HG03280 (cell line): ENCODE measurements around the gene C3orf38.
"Not testable (repeated sequence)": the region's sequence is repeated elsewhere in the genome, so short reads cannot be mapped to it uniquely, and the experiment has no call there.

ENCODE experiments used
- ATAC-seq: cut with Tn5 transposase; IDR thresholded peaks from one replicate; pipeline ENCODE4 v1.9.1; 2021; ENCODE audit warnings: mild to moderate bottlenecking, moderate library complexity; ENCODE audit not compliant: unreplicated experiment

The C3orf38 gene

GRCh38 chr3:88149509-88150362 is at the start of gene C3orf38:
Gene C3orf38 (plus strand): TSS chr3:88149959. CDS start chr3:88150053, 94 bp downstream.
- peak; percentile 85 for ATAC-seq

DNA sequence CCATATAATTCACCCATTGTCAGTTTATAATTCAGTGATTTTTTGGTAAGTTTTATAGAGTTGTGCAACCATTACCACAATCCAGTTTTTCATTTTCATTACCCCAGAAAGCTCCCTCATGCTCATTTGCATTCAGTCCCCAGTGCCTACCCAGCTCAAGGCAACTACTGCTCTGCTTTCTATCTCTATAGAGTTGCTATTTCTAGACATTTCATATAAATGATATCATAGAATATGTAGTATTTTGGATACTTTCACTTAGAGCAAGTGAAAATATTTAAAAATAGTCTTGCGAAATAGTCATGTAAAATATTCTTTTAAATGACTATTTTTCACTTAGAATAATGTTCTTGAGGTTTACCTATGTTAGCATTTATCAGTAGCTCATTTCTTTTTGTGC is 48.6 kb upstream of the C3orf38 start:
- ATAC-seq = peak; percentile 59

- ATAC-seq = no peak
Measured at GRCh38 chr3:88105325-88105724, 44.4 kb upstream of the C3orf38 start.

- no peak for ATAC-seq
Measured at GRCh38 chr3:88112289-88112688, 37.5 kb upstream of the C3orf38 start.

GRCh38 chr3:88113311-88114162 is 36.2 kb upstream of the C3orf38 start:
- peak; percentile 95 for ATAC-seq

- no peak for ATAC-seq
Measured at GRCh38 chr3:88114878-88115549, 34.7 kb upstream of the C3orf38 start.

DNA sequence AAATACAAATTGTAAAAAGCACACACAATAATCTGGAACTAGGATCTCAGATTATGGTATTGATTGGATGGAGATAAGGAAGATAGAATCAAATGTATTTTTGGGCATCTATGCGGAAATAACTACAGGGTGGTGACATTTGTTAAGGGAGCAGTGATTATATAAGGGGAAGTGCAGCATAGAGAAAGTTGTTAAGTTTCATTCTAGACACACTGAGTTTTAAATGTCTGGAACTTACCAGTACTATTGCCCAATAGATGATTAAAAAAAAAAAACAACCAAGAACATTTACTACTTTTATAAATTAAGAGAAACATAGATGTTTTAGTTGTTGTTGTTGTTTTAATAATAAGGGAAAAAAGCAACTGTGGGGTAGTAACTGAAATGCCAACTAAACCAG is 32.1 kb upstream of the C3orf38 start:
- ATAC-seq = no peak

DNA sequence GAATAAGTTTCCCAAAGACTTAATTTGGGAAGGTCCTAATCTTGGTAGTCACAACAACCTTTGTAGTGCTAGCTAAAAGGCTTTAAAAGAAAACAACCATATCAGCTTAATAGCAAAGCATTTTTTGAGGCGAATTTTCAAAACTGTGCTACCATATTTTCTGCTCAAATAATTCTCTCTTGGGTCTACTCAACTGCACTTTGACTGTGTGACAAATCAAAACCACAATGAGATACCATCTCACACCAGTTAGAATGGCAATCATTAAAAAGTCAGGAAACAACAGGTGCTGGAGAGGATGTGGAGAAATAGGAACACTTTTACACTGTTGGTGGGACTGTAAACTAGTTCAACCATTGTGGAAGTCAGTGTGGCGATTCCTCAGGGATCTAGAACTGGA is 31.2 kb upstream of the C3orf38 start:
- ATAC-seq = not testable (repeated sequence)

- no peak for ATAC-seq
Measured at GRCh38 chr3:88123526-88123925, 26.2 kb upstream of the C3orf38 start.

GRCh38 chr3:88131695-88132094 is 18.1 kb upstream of the C3orf38 start:
- ATAC-seq = no peak

DNA sequence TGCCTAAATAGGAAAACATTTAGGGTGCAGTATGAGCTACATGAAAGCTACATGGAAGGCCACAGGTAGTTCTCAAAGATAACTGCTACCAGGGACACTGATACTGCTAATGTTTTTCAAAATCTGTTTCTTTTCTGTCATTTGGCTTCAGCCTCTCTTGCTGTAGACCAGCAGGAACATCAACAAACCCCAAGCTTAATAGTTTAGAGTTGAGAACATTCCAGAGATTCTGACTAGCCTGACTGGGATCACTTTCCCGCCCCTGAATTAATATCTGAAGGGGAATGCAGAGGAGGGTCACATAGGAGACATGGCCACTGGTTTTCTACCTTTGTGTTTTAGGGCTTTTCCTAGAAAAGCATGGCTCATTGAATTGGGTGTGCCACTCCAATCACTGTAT is 16.9 kb upstream of the C3orf38 start:
- no peak for ATAC-seq

DNA sequence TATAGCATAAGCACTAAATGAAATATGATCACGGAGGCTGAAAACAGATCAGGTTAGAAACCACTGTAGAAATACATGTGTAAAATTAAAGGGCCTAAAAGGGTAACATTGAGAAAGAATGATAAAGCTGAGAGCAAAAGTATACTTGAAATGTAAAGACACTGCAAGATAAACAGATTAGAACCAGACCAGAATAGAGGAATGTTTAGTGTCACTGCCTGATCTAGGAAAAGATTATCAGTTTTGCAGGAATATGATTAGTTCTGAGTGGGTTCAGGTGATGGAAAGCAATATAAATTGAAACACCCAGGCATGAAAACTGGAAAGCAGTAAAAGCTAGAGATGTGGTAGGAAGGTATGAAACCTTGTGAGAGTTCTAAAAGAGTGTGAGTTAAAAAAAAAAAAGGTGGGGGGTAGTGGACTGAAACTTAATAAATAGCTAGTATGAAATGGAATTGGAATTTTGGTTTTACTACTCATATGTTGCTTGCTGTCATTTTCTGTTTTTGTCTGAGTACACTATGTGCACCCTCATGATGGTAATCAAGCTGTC is 16.0 kb upstream of the C3orf38 start:
- no peak for ATAC-seq

DNA sequence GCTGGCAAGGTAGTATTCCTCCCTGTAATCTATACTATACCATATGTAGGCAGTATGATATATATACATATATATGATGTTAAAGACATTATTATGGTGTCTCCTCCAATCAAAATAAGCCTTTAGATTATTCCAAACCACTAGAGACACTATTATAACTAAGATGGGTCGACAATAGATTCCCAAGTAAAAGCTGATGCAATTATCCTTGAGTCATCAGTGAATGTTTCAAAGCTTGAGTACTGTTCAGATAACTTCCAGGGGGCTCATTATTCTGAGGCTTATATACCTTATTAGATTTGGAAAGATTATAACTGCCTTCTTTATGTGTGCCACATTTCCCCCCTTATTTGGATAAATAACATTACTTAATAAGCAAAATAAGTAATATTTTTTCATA is 11.9 kb upstream of the C3orf38 start:
- ATAC-seq = no peak

DNA sequence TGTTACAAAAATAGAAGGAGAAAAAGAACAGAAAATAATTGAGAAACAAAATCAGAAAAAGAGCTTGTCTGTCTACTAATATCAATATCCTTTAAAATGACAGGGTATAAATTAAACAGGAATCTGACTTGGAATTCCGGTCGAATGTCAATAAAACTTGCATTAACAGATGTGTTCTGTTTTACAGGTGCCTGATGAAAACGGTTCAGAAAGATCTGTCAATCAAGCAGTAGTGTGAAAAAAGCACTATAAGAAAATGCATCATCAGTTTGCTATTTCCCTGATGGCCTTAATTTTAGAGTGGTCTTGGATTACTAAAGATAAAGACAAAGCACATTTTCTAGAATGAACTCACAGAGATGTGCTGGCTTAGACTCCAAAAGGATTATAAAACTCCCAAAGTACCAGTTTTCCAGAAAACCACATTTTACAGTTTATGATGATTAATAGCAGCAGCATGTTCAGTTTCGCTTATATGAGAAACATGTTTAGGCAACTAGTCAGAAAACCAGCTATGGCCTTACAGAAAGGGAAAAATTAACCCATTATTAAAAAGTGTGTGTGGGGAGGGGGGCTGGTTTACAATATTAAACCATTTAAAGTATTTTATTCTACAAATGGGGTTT is 8.2 kb upstream of the C3orf38 start:
- ATAC-seq = no peak

DNA sequence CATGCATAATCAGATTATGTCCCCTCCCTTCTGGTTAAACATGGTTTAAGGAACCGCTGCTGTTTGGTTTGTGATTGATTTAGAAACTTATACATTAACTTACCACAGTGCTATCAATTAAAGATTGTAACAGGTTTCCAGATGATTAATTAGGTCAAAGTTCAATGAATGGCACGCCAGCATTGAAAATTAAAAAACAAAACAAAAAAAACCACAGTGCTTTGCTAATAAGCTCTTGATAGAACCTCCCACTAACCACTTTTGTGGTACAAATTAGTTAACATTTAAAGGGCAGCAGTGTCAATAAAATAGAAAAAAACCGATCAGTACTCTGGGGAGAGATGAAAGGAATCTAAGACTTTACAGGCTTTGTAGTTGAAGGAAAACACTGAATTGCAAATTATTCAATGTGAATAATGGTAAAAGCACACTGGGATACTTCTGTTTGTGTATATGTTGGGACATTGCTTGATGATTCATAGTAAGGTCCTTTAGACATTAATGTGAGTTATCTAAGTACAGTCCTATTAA is 7.6 kb upstream of the C3orf38 start:
- ATAC-seq = no peak

DNA sequence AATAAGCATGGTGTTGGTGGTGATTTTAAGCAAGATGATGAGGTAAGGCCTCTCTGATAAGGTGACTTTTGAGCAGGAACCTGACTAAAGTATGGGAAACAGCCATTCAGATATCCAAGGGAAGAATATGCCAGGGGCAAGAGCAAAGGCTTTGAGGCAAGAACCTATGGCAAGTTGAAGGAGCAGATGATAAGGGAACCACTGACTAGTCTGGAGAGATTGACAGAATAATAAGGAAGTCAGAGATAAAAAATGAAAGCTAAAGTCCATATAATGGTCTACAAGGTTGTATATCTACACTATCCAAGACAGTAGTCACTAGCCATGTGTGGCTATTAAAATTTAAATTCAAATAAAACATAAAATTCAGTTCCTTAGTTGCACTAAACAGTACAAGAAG is 2.5 kb upstream of the C3orf38 start:
- ATAC-seq = no peak

GRCh38 chr3:88148651-88149050 is 1.1 kb upstream of the C3orf38 start:
- no peak for ATAC-seq

GRCh38 chr3:88149101-88149508 is 654 bp upstream of the C3orf38 start:
- ATAC-seq = peak; percentile 11

DNA sequence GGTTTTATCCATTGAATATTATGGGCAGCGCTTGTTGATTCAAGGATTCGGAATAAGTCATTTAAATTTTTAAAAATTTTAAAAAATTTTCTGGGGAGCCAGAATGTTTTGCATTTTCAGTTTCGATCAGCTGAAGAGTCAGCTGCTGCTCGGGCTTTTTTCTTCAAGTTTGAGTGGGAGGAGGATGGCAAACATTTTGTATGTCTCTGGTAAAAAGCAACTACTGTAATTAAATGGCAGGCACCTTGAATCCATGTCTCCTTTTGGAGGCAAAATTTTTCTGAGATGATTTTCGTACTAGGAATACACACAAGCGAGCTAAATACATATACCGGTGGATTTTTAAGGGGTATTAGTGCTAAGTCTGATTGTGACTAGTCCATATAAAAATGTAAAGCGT is 612 bp downstream of the C3orf38 start:
- ATAC-seq = peak; percentile 30

DNA sequence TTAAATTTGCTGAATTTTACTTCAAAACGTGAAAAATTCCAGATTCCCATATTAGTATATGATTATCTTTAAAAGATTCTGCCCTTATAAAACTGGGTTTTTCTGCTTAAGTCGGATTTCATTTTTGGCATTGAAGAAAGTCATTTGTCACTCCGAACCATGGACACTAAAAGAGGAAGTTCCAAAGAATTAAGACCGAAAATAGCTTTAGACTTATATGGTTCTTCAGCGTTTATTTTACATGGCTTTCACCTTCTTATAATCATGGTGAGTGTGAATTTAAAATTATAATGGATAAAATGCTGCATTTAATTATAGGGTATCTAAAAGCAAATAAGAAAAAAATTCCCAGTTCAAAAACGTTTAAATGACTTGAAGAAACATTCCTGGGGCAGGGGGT is 1.0 kb downstream of the C3orf38 start:
- ATAC-seq = no peak
